ENCODE measurements around the gene GIMAP1.

Gene GIMAP1

GRCh38 chr7:150722431-150722931 is 6.1 kb downstream of the GIMAP1 start:
- H3K4me3 ChIP-seq (ENCODE audit: low read depth, low read length) = no peak overlapping the region
- TF ChIP-seq CTCF (IDR thresholded peaks at IDR 0.05; ENCODE audit: low read depth, low read length, missing control alignments) = no peak
- DNase-seq (ENCODE audit: low read depth) = no peak
- in situ Hi-C loops (cut with HindIII; ENCODE audit: low sequenced_read_pairs) = no loop called here

GRCh38 chr7:150723467-150723866 is 7.1 kb downstream of the GIMAP1 start:
- no peak for DNase-seq (ENCODE audit: low read depth)
- TF ChIP-seq CTCF (IDR thresholded peaks at IDR 0.05; ENCODE audit: low read depth, low read length, missing control alignments) = no peak
- no peak overlapping the region for H3K4me3 ChIP-seq (ENCODE audit: low read depth, low read length)
- in situ Hi-C loops (cut with HindIII; ENCODE audit: low sequenced_read_pairs) = no loop called here

GRCh38 chr7:150727381-150727780 is 11.0 kb downstream of the GIMAP1 start:
- DNase-seq (ENCODE audit: low read depth) = no peak
- no peak for TF ChIP-seq CTCF (IDR thresholded peaks at IDR 0.05; ENCODE audit: low read depth, low read length, missing control alignments)
- in situ Hi-C loops (cut with HindIII; ENCODE audit: low sequenced_read_pairs) = no loop called here
- no peak overlapping the region for H3K4me3 ChIP-seq (ENCODE audit: low read depth, low read length)

GRCh38 chr7:150728011-150728410 is 11.6 kb downstream of the GIMAP1 start:
- no peak for DNase-seq (ENCODE audit: low read depth)
- in situ Hi-C loops (cut with HindIII; ENCODE audit: low sequenced_read_pairs) = no loop called here
- no peak for TF ChIP-seq CTCF (IDR thresholded peaks at IDR 0.05; ENCODE audit: low read depth, low read length, missing control alignments)
- H3K4me3 ChIP-seq (ENCODE audit: low read depth, low read length) = no peak overlapping the region

- no peak for TF ChIP-seq CTCF (IDR thresholded peaks at IDR 0.05; ENCODE audit: low read depth, low read length, missing control alignments)
- H3K4me3 ChIP-seq (ENCODE audit: low read depth, low read length) = no peak overlapping the region
- in situ Hi-C loops (cut with HindIII; ENCODE audit: low sequenced_read_pairs) = no loop called here
- no peak for DNase-seq (ENCODE audit: low read depth)
Measured at GRCh38 chr7:150728609-150729008, 12.2 kb downstream of the GIMAP1 start.

- no peak overlapping the region for H3K4me3 ChIP-seq (ENCODE audit: low read depth, low read length)
- DNase-seq (ENCODE audit: low read depth) = no peak
- no peak for TF ChIP-seq CTCF (IDR thresholded peaks at IDR 0.05; ENCODE audit: low read depth, low read length, missing control alignments)
- in situ Hi-C loops (cut with HindIII; ENCODE audit: low sequenced_read_pairs) = no loop called here
Measured at GRCh38 chr7:150731916-150732315, 15.5 kb downstream of the GIMAP1 start.
